GDM1 (cell line): ENCODE results near the gene TAF8.
"Not testable (repeated sequence)": the region's sequence is repeated elsewhere in the genome, so short reads cannot be mapped to it uniquely, and the experiment has no call there.

Experiments used
- DNase-seq: peaks from one replicate; lab custom pipeline; 2025; lab: John Stamatoyannopoulos, UW

Gene TAF8, protein sequence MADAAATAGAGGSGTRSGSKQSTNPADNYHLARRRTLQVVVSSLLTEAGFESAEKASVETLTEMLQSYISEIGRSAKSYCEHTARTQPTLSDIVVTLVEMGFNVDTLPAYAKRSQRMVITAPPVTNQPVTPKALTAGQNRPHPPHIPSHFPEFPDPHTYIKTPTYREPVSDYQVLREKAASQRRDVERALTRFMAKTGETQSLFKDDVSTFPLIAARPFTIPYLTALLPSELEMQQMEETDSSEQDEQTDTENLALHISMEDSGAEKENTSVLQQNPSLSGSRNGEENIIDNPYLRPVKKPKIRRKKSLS

DNA sequence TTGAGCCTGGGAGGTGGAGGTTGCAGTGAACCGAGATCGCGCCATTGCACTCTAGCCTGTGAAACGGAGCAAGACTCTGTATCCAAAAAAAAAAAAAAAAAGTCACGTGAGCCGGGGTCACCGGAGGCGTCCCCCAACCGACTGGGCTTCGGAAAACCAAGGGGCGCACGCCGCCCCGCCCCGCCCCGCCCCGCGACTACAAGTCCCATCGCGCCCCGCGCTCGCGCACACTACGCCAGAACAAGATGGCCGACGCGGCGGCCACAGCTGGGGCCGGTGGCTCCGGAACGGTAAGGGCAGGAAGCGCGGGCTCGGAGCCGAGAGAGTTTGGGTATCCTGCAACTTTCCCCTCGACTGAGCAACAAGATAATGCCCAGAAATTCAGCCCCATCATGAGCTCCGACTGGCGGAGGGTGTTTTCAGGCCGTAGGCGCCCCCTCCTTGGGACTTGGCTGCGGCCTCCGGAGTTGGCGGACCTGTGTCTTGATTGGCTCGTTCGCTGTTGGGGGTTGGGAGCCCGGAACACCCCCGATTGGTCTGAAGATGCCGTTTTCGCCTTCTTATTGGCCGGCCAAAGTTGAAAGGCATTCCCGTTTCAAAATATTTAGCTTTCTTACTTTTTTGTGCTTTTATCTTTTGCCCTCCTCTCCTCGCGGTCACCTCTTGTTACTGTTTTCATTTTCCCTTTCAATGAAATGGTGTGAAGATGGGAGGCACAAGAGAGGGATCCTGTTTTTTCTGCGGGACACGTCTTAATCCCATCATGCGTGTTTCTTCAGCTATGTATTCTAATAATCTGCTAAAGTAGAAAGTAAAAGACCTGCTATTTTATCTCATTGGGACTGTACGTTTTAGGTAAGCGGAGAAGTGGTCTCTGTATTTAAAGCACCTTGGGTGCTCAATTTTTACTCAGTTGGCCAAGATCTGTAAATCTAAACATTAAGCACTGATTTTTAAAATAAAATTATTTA is at the start of gene TAF8:
Gene TAF8 (plus strand): TSS at position 228 of the 971 bp plus-strand sequence. CDS start 18 bp downstream, at position 246.
- peak; percentile 87 for DNase-seq

DNA sequence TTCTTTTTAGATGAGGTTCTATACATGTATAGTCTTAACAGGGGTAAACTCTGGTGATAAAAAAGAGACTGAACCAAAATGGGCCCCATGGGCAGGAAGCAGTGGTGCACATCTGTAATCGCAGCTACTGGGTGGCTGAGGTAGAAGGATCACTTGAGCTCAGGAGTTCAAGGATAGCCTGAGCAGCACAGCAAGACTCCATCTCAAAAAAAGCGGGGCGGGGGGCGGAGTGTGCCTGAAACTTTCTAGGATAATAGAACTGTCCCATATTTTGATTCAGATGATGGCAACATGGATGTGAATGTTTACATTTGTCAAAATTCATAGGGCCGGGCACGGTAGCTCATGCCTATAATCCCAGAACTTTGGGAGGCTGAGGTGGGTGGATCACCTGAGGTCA is 48.8 kb upstream of the TAF8 start:
- no peak for DNase-seq

DNA sequence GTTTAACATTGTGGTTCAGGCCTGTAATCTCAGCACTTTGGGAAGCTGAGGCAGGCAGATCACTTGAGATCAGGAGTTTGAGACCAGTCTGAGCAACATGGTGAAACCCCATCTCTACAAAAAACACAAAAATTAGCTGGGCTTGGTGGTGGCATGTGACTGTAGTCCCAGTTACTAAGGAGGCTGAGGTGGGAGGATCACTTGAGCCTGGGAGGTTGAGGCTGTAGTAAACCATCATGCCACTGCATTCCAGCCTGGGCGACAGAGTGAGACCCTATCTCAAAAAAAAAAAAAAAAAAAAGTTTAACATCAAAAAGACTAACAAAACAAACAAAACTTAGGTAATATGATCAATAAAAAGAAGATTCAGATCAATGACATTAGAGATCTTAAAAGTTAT is 46.7 kb upstream of the TAF8 start:
- DNase-seq = not testable (repeated sequence)

DNA sequence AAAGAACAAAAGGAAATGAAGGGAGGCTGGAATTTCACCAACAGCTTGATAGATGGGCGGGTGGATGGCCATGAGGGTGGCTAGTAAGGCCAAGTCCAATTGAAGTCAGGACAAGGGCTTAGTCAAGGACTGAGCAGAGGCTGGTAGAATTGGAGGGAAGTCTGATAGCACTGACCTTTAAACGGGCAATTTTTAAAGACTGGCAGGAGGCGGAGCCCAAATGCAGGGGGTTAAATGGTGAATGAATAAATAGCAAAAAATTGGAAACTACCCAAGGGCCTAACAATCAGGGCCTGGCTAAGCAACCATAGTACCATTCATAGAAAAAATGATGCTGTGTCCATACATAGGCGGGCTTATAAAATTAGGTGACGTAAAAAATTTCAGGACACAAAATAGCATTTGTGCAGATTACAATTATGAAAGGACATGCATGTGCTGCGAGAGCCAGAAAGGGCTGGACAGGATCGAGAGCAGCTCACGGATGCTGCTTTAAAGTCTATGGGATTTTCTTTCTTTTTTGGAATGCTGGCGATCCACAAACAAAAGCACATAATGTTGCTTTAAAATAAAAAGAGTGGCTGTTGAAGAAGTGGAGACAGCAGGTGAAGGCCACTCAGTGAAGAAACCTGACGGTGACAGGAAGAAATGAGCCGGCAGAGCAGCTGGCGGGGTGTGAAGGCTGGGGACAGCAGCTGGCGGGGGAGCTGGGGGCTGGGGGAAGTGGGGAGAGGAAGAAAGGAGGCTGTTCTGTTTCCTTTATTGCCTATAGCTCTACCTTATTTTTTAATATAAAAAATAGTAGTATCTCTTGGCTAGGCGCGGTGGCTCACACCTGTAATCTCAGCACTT is 42.8 kb upstream of the TAF8 start:
- DNase-seq = peak; percentile 18

DNA sequence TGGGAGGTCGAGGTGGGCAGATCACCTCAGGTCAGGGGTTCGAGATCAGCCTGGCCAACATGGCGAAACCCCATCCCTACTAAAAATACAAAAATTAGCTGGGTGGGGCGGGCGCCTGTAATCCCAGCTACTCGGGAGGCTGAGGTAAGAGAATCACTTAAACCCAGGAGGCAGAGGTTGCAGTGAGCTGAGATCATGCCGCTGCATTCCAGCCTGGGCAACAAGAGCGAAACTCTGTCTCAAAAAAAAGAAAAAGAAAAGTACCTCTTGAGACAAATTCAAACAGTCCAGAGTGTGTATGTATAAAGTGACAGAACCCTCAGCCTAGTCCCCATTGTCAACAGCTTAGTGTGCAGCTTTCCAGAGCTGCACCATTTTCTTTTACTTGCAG is 42.2 kb upstream of the TAF8 start:
- not testable (repeated sequence) for DNase-seq

DNA sequence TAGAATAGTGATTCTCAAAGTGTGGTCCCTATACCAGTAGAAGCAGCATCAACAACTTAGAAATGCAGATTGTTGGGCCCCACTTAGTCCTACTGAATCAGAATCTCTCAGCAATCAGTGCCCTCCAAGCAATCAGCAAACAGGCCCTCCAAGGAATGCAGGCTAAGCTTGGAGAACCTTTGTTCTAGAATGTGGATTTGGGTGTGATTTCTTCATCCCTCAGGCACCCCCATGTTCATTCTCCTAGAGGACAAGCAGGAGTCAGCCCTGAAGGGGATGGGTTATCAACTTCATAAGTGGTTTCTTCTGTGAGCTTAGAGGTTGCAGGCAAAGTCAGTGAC is 40.5 kb upstream of the TAF8 start:
- no peak for DNase-seq

DNA sequence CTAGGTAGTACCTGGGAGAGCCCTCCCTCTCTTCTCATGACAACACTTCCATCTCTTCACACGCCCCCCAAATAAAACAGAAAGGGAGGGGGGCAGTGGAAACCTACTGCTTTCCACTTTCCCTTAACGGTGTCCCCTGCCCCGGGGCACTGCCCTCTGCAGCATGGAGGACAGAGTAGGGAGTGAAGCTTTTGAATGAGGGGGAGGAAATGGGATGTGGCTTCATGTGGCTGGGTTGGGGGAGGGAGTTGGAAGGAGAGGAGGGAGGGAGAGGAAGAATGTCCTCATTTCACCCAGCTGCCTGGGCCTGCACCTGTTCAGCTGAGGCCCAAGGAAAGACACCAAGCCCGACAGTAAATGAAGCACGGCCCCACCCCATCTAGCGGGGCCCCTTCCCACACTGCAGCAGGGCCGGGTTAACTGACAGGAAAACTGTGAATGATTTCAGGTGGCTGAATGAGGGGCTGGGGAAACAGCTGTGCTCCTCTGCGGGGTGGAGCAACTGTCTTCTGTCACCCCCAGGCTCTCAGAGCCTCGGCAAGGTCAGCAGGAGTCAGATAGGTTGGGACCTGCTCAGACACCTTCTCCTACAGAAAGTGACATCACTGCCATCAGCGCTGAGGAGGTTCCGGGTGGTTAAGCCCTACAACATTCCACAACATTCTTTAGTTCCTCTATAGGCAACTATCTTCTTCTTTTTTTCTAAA is 40.0 kb upstream of the TAF8 start:
- DNase-seq = peak; percentile 71

DNA sequence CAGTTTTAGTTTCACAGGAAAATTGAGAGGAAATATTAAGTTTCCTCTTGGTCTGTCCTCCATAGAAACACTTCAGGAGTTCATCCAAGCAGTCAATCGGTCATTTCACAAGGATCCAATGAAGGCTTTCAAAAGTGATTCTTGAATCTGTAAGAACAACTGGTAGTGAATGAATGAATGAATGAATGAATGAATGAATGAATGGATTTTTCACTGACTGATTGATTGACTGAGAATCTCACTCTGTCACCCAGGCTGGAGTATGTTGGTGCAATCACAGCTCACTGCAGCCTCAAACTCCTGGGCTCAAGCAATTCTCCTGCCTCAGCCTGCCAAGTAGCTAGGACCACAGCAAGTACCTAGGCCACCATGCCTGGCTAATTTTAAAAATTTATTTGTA is 39.4 kb upstream of the TAF8 start:
- DNase-seq = no peak

DNA sequence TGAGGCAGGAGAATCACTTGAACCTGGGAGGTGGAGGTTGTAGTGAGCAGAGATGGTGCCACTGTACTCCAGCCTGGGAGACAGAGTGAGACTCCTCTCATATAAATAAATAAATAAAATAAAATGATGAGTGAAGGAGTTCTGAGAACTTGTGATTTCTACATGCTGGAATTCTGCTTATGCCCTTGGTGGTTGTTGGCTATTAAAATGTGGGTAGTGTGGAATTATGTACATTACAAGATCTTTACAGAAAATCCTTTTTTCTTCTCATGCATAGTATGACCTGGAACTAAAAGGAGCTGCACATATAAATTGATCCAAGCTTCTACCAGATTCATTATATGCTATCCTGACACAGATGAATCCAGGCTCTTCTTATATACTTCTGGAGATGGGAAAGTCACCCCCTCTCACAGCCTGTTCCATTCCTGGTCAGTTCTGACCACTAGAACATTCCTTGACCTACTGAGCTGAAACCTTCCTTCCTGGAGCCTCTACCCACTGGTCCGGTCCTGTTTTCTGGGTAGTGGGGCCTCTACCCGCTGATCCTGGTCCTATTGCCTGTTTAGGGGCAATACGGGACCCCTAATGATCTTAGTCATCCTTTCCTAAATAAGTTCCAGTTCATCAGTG is 37.7 kb upstream of the TAF8 start:
- DNase-seq = no peak

DNA sequence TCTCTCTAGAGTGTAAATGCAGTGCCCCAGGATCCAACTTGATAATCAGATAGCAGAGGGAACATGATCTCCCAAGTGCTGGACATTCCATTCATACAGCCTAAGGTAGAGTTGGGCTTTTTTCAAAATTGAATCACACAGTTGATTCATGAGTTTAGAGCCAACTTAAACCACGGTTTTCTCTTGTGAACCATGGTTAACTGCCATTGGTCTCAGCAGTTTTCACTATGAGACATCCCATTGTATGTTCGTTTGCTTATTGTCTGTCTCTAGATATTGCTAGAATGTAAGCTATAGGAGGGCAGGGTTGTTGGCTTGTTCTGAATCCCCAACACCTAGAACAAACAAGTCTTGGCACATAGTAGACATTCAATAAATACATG is 37.2 kb upstream of the TAF8 start:
- DNase-seq = no peak

DNA sequence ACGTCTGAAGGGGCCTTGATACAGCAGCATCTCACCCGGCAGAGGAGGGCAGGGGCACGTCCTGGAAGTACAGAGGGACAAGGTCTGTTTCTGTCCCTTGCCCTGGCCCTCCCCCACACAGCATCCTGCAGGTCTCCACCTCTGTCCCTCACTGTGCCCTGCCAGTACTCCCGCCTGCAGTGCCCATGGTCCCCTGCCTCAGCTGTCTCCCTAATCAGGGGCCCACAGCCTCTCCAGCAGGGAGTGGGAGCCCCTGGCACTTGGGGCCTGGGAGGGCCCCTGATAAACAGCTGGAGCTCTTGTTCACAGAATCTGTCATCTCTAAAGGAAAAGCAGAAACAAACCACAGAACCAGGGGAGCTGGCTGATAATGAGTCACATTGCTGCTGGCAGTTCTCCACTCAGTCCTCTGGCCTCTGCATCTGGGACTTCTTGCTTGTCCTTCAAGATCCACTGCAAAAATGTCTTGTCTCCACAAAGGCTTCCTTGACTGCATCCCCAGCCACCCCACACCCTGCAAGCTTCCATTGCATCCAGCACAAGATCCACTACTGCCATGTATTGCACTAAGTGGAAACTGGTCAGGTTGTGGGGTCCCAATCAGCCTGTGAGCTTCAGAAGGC is 33.2 kb upstream of the TAF8 start:
- DNase-seq = peak; percentile 80

DNA sequence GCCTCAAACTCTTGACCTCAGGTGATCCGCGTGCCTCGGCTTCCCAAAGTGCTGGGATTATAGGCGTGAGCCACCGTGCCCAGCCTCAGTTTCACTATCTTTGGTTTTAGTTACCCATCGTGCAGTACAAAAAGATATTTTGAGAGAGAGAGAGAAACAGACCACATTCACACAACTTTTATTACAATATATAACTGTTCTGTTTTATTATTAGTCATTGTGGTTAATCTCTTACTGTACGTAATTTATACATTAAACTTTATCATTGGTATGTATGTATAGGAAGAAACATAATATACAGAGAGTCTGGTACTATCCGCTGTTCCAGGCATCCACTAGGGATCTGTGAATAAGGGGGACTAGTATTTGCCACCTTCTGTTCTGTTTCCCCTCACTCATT is 29.4 kb upstream of the TAF8 start:
- no peak for DNase-seq

DNA sequence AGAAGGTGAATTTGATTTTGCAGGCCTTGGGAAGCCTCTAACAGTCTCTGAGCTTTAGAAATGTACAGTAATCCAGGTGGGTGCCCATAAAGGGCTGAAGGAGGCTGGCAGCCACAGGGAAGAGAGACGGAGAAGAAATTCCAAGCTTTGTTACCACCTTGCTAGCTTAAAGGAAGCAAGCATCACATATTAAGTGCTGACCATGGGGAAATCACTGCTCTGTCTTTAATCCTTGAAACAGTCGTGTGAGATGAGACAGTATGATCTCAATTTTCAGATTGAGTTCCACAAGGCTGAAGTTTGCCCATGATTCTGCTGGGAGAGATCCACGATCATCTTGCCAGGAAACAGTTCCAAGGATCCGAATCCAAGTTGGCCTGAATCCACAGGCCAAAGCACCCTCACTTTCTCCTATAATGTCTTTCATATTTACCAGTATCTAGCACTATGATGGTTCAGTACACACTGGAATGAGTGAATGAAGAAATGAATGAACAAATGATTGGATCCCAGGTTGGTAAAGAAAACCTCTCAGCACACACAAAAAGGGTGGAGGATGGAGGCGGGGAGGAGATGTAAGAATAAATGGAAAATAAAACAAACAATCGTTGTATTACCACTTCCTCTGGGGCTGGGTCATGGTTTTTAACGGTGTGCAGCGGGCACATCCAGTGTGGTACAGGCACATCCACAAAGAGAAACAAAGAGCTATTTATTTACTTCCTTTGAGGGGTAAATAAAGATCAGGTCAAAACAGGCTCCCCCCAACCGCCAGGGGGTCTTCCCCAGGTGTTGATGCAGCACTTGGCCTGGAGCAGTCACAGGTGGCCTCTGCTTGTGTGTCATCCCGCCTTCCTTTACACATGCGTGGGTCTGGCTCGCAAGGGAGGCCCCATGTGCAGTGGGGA is 28.2 kb upstream of the TAF8 start:
- no peak for DNase-seq

DNA sequence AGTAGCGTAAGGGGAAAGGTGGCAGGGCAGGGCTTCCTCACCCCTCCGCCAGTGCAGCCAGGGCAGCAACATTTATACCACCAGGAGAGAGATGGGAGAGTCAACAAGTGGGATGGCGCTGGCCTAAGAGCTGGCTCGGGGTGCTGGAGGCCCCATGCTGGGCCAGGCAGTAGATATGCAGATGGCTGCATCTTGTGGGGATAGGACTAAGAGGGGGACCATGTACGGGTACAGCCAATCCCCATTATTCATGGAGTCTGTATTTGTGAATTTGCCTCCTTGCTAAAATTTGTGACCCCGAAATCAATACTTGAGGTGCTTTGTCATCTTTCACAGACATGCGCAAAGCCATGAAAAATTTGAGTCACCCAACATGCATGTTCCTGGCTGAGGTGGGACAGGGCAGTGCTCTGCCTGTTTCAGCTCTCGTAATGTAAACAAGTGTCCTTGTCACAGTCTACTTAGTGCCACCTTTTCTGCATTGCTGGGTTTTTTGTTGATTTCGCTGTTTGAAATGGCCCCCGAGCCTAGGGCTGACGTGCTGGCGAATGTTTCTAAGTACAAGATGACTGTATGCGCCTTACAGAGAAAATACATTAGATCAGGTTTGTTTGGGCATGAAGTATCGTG is 27.5 kb upstream of the TAF8 start:
- no peak for DNase-seq

DNA sequence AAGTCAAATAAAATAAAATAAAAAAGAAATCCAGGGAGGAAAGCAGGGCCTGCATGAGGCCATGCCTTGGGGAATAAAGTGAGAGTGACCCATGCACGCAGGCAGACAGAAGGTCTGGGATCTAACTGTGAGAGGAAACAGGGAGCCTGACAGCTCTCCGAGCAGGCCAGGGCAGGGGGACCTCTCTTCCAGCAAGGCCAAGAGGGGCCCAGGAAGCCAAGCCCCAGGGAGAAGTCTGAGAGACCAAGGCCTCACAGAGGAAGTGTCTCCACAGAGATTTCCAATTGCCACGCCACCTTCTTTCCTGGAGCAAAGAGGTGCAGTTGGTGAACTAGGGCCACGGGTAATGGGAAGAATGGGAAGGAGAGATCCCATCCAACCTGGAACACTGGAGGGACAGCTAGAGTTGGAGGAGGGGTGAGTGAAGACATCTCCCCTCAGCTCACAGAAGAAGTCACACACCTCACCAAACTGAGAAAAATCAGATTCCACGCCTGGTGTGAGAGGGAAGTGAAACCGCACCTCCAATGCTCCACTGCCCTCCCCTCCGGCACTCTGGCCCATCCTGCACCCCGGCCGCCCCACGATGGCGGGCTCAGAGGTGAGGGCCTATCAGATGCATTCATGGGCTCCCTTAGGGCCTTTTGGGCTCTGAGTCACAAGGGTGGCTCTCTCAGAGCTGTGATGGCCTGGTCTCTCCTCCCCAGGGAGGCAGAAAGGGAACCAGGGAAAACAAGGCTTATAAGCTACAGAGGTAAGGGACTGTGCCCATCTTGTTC is 25.1 kb upstream of the TAF8 start:
- no peak for DNase-seq

DNA sequence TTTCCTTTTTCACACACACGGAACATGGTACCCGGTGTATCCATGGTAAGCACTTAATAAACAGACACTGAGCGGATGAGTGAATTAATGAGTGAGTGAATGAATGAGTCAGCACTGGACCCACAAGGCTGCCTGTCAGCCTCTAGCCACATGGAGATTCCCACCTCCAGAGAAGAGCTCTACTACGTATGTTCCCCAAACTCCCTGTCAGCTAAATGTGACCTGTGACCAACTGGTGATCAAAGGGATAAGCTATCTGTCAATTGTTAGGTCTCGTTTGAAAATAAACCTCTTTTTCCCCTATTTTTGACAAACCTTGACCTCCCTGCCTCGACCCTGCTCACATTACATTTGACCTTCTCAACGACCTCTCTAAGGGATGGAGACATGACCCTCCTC is 24.5 kb upstream of the TAF8 start:
- no peak for DNase-seq

DNA sequence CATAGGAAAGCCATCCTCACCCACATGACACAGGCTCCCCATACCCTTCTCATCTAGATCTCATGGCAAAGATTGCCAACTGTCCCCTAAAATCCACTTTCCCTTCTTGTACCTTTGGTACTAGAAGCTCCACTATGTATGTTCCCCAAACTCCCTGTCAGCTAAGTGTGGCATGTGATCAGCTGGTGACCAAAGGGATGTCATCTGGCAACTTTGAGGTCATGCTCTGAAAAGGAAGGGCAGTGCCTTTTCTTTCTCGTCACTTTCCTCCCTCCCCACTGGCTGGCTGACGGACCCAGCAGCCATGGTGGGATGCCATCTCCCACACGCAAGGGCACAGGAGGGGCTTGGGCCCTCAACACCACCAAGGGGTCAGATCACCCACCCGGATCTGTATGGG is 23.8 kb upstream of the TAF8 start:
- no peak for DNase-seq

DNA sequence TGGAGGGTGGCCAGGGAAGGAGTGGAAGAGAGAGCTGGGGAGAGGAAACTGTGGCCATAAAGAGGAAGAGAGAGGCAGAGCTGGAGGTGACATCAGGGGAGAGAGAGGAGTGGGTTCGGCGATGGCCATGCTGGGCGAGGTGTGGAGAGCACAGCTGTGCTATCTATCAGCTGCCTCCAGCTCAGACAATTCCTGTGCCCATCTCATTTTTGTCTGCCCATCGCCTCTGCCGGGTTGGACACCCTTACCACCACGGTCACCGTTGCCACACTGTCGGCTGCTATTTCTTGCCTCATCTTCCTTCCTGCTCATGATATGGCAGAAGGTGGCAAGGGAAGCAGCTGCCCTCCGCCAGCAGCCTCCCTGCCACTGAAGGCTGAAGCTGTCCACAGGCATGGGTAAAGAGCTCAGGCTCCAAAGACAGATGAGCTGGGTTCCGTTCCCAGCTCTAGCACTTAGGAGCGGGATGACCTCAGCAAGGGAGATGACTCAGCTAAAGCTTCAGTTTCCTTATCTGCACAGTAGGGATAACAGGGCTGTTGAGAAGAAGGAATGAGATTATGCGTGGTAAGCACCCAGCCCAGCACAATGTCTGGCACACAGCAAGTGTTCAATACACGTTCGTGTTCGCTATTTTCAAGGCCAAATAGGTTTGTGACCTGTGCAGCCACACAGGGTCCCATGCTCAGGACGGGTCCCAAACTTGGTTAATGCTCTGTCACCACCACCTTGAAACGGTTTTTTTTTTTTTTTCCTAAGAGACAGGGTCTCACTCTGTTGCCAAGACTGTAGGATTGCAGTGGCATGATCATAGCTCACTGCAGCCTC is 21.9 kb upstream of the TAF8 start:
- DNase-seq = peak; percentile 68
